Loucy (cell line): ENCODE data around the gene FKBP9.

Experiments used
- H2AFZ ChIP-seq: fragments of 200-600 bp; sonication (generic); 2 replicates; pipeline ENCODE4 v1.6.0; 2016; ENCODE audit warnings: antibody characterized with exemption, mild to moderate bottlenecking, low read length, moderate library complexity
- H3F3A ChIP-seq: fragments of 200-600 bp; 2 replicates; pipeline ENCODE4 v1.6.0; 2016; ENCODE audit warnings: antibody characterized with exemption, low read depth, mild to moderate bottlenecking
- H3K27me3 ChIP-seq: fragments of 200-600 bp; sonication (generic); 2 replicates; pipeline ENCODE4 v1.6.1; 2014; ENCODE audit warnings: low read length, mild to moderate bottlenecking; ENCODE audit not compliant: insufficient read depth, poor library complexity, severe bottlenecking
- H3K36me3 ChIP-seq: fragments of 200-600 bp; sonication (generic); 2 replicates; pipeline ENCODE4 v1.6.1; 2016; ENCODE audit warnings: low read length; ENCODE audit not compliant: insufficient read depth
- H3K4me1 ChIP-seq: fragments of 200-600 bp; sonication (generic); 2 replicates; pipeline ENCODE4 v1.5.1; 2014; ENCODE audit warnings: low read length, mild to moderate bottlenecking; ENCODE audit not compliant: insufficient read depth, poor library complexity, severe bottlenecking
- H3K4me2 ChIP-seq: fragments of 200-600 bp; sonication (generic); 2 replicates; pipeline ENCODE4 v1.6.0; 2014; ENCODE audit warnings: antibody characterized with exemption, low read length, low read depth, mild to moderate bottlenecking; ENCODE audit not compliant: poor library complexity, severe bottlenecking
- H3K4me3 ChIP-seq: fragments of 200-600 bp; sonication (generic); 2 replicates; pipeline ENCODE4 v1.5.1; 2014; ENCODE audit warnings: low read length, mild to moderate bottlenecking, mixed read lengths; ENCODE audit not compliant: poor library complexity, severe bottlenecking
- H3K79me2 ChIP-seq: fragments of 200-600 bp; sonication (generic); 2 replicates; pipeline ENCODE4 v1.6.1; 2014; ENCODE audit warnings: low read length; ENCODE audit not compliant: insufficient read depth
- H3K9ac ChIP-seq: fragments of 200-600 bp; sonication (generic); 2 replicates; pipeline ENCODE4 v1.6.0; 2014; ENCODE audit warnings: mild to moderate bottlenecking, low read depth, low read length, moderate library complexity; ENCODE audit not compliant: poor library complexity, severe bottlenecking
- H3K9me2 ChIP-seq: fragments of 200-600 bp; sonication (generic); replicated peaks from 2 replicates; pipeline ENCODE4 v1.6.1; 2016; ENCODE audit warnings: low read depth, low read length, mixed read lengths
- H3K9me3 ChIP-seq: fragments of 200-600 bp; sonication (generic); 2 replicates; pipeline ENCODE4 v1.6.1; 2014; ENCODE audit warnings: mild to moderate bottlenecking, antibody characterized with exemption, low read length, low read depth; ENCODE audit not compliant: insufficient read depth
- H4K20me1 ChIP-seq: fragments of 200-600 bp; sonication (generic); 2 replicates; pipeline ENCODE4 v1.6.0; 2014; ENCODE audit warnings: antibody characterized with exemption, low read length, mild to moderate bottlenecking; ENCODE audit not compliant: insufficient read depth, poor library complexity, severe bottlenecking
- CTCF ChIP-seq: fragments of 200-600 bp; sonication (generic); conservative IDR thresholded peaks from 2 replicates; pipeline ENCODE4 v1.5.1; 2014; ENCODE audit warnings: mild to moderate bottlenecking, antibody characterized with exemption, low read length
- EZH2phosphoT487 ChIP-seq: fragments of 200-600 bp; IDR thresholded peaks from 2 replicates; pipeline ENCODE4 v1.6.1; 2018; ENCODE audit warnings: antibody characterized with exemption, mild to moderate bottlenecking, moderate library complexity, borderline replicate concordance

The FKBP9 gene

GRCh38 chr7:33040803-33041516 lies 83.7 kb downstream of the FKBP9 start:
- H3K4me3 ChIP-seq: peak overlapping the region; percentile 10
- peaks cover 70% of the 10 kb centered on the region for H4K20me1 ChIP-seq
- H3F3A ChIP-seq: no peaks in the 10 kb centered on the region
- H2AFZ ChIP-seq: no peak overlapping the region
- H3K9ac ChIP-seq: no peak overlapping the region
- peaks cover 97% of the 10 kb centered on the region for H3K79me2 ChIP-seq
- no peaks in the 10 kb centered on the region for H3K27me3 ChIP-seq
- no peaks in the 10 kb centered on the region for H3K36me3 ChIP-seq
- H3K4me2 ChIP-seq: peak overlapping the region; percentile 81
- peaks cover 34% of the 10 kb centered on the region for H3K4me1 ChIP-seq
- H3K9me2 ChIP-seq: no peaks in the 10 kb centered on the region
- TF ChIP-seq EZH2phosphoT487: no peak
- no peak for TF ChIP-seq CTCF
- no peaks in the 10 kb centered on the region for H3K9me3 ChIP-seq

DNA sequence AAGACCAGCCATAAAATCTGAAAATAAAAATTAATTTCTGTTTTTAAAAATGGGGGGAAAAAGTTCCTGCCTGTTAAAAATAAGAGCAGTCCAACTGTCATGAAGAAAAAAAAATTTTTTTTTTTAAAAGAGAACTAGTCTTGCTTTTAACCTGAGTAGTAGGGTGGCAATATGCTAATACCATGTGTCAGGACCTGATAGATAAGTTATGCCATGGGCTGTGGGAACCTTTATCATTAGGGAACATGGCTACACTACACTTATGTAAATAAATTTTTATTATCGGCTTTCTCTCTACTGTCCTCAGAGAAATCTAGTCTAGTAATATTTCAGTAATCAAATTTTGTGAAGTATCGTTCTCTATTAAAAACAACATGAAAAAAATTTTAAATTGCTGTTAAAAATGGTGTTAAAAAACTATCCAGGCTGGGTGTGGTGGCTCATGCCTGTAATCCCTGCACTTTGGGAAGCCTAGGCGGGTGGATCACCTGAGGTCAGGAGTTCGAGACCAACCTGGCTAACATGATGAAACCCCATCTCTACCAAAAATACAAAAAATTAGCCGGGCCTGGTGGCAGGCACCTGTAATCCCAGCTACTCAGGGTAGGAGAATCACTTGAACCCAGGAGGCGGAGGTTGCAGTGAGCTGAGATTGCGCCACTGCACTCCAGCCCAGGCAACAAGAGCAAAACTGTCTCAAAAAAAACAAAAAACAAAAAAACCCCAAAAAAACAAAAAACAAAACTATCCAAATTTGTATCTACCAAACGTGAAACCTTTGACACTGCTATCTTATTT lies 84.6 kb downstream of the FKBP9 start:
- no peak overlapping the region for H3K4me3 ChIP-seq
- H3K27me3 ChIP-seq: no peaks in the 10 kb centered on the region
- no peak for TF ChIP-seq EZH2phosphoT487
- no peak for TF ChIP-seq CTCF
- H3K4me1 ChIP-seq: peaks cover 34% of the 10 kb centered on the region
- peaks cover 77% of the 10 kb centered on the region for H4K20me1 ChIP-seq
- H3K4me2 ChIP-seq: peak overlapping the region; percentile 81
- H3K9ac ChIP-seq: no peak overlapping the region
- H2AFZ ChIP-seq: no peak overlapping the region
- no peaks in the 10 kb centered on the region for H3F3A ChIP-seq
- H3K79me2 ChIP-seq: peaks cover 99% of the 10 kb centered on the region
- no peaks in the 10 kb centered on the region for H3K9me3 ChIP-seq
- no peaks in the 10 kb centered on the region for H3K9me2 ChIP-seq
- H3K36me3 ChIP-seq: no peaks in the 10 kb centered on the region

DNA sequence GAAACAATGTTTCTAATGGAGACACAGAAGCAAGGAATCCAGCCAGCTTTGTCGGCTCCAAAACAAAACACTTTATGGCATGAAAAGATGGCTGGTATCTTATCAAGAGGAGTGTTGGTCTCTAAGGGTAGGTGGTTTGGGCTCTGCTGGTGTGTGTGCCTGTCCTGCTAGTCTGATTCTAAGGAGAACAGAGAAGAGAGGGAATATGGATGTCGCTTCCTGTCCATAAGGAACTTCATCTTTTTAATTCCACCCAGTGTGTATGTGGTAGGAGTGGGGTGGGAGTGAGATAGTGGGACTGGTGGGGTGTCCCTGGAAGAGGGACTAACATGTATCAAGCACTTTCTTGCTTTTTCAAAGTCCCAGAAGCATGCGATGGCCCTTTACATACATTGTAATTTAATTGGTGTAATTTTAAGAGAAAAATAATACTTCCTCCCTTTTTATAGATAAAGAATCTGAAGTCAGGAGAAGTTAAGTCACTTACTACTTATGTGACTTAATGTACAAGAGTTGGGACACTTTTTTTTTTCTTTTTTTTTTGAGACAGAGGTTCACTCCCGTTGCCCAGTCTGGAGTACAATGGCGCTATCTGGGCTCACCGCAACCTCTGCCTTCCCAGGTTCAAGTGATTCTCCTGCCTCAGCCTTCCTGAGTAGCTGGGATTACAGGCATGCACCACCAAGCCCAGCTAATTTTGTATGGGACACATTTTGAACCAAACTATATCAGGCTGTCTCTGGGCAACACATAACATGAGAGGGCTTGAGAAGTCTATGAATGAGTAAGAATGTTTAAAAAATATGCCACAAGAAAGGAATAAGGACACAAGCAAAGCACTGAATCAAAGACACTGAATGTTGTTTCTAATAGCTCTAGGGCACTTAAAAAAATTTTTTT lies 86.5 kb downstream of the FKBP9 start:
- H3K9me2 ChIP-seq: no peaks in the 10 kb centered on the region
- peaks cover 78% of the 10 kb centered on the region for H4K20me1 ChIP-seq
- H3F3A ChIP-seq: no peaks in the 10 kb centered on the region
- H3K9ac ChIP-seq: no peak overlapping the region
- no peaks in the 10 kb centered on the region for H3K36me3 ChIP-seq
- TF ChIP-seq EZH2phosphoT487 (no peak), CTCF (no peak)
- H3K27me3 ChIP-seq: no peaks in the 10 kb centered on the region
- no peak overlapping the region for H3K4me2 ChIP-seq
- H3K9me3 ChIP-seq: no peaks in the 10 kb centered on the region
- no peak overlapping the region for H3K4me3 ChIP-seq
- no peak overlapping the region for H2AFZ ChIP-seq
- H3K79me2 ChIP-seq: peaks cover 95% of the 10 kb centered on the region
- peaks cover 25% of the 10 kb centered on the region for H3K4me1 ChIP-seq
